Measurements from ENCODE around the gene PLXNA1. TPM values are rescaled to one million over a fixed set of nuclear protein-coding genes. Genes with fewer than 3 reads are reported as not detected.

PLXNA1 gene
- total and polyA plus RNA-seq, 2 of the 8 experiments (the other 6 are each of a cell fraction or from before 2014, with no cell fraction given): 47.5 to 54.9 TPM

DNA sequence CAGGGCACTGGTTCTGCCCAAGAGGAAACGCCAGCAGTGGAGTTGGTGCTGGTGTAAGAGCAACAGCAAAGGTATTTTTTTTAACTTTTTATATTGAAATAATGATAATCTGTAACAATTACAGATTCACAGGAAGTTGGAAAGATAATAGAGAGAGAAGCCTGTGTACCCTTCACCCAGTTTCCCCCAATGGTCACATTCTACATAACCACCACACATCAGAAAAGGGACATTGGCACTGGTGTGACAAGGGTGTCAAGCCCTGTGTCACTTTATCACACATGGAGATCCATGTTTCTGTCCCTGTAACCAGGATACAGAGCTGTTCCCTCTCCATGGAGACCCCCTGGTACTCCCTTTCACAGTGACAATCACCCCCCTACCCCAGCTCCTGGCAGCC, 9.1 kb upstream of the PLXNA1 start:
- FAIRE-seq: no peak
- Histone ChIP-seq H4K8ac (ENCODE audit: extremely low read depth, insufficient read depth, low read length) (no peak overlapping the region), H3K56ac (replicated peaks; ENCODE audit: insufficient read length, low read depth, low read length) (no peak overlapping the region), H3K4me2 (ENCODE audit: insufficient read depth in 1 of 2, low read depth in 2 of 2, low read length in 2 of 2) (no peak overlapping the region), H4K91ac (replicated peaks; ENCODE audit: insufficient read length, low read length) (no peak overlapping the region), H3K79me2 (ENCODE audit: control insufficient read depth in 1 of 2, insufficient read depth in 2 of 2, low read length in 2 of 2) (no peaks in the 10 kb centered on the region), H3K14ac (ENCODE audit: insufficient read length) (no peak overlapping the region), H3K23ac (ENCODE audit: insufficient read length) (no peak overlapping the region), H4K5ac (ENCODE audit: insufficient read length, low read depth, low read length) (no peak overlapping the region), H3K4me3 (ENCODE audit: extremely low read depth in 1 of 4, insufficient read depth in 2 of 4, low read depth in 3 of 4, low read length in 4 of 4) (no peak overlapping the region), H3K9me3 (ENCODE audit: insufficient read depth in 2 of 2, low read depth in 1 of 2, low read length in 1 of 2) (peaks cover 2 to 8% of the 10 kb centered on the region in 2 experiments; a peak in 2 of 4 replicates), H3K27ac (ENCODE audit: low read depth, low read length) (no peak overlapping the region), H3K4ac (replicated peaks; ENCODE audit: insufficient read length, low read depth, low read length) (no peak overlapping the region), H4K20me1 (replicated peaks in 1 of 2; ENCODE audit: control insufficient read depth in 1 of 2, insufficient read depth in 2 of 2, low read length in 2 of 2) (peaks cover 0 to 4% of the 10 kb centered on the region in 2 experiments), H3K9ac (replicated peaks in 1 of 4; ENCODE audit: extremely low read depth in 1 of 4, low read depth in 3 of 4, low read length in 3 of 4) (no peak overlapping the region), H2AK5ac (ENCODE audit: low read depth, low read length) (no peak overlapping the region), H2BK20ac (ENCODE audit: low read length) (no peak overlapping the region), H3K79me1 (ENCODE audit: low read depth, low read length) (0 out of 2 replicates have a peak, but pooled peaks cover 3% of the 10 kb centered on the region), H3K23me2 (ENCODE audit: low read depth, low read length) (peaks cover 5% of the 10 kb centered on the region), H3K18ac (ENCODE audit: extremely low read depth, low read length) (no peak overlapping the region), H2BK12ac (ENCODE audit: low read depth, low read length) (no peak overlapping the region), H3K4me1 (replicated peaks in 1 of 4; ENCODE audit: control insufficient read depth in 3 of 4, insufficient read depth in 4 of 4, low read length in 3 of 4) (peaks cover 2 to 10% (median 5%) of the 10 kb centered on the region in 4 experiments; a peak in 4 of 7 replicates), H2BK15ac (ENCODE audit: low read length) (no peak overlapping the region), H2BK5ac (ENCODE audit: low read depth, low read length) (no peak overlapping the region), H2AFZ (ENCODE audit: low read length) (no peak overlapping the region), H3K36me3 (ENCODE audit: control insufficient read depth in 2 of 4, insufficient read depth in 4 of 4, low read length in 3 of 4) (no peaks in the 10 kb centered on the region; a peak in 1 of 8 replicates), H3K27me3 (replicated peaks in 1 of 4; ENCODE audit: control insufficient read depth in 3 of 4, extremely low read depth in 1 of 4, insufficient read depth in 3 of 4, low read length in 3 of 4) (no peaks in the 10 kb centered on the region), H2BK120ac (replicated peaks; ENCODE audit: low read depth, low read length) (no peak overlapping the region)
- whole genome bisulfite sequencing, 2 experiments (ENCODE audit: extremely low coverage in 1 of 2, insufficient coverage in 1 of 2, insufficient read length in 1 of 2, insufficient replicate concordance in 2 of 2, low coverage in 1 of 2, low lambda C conversion rate in 2 of 2, missing lambda C conversion rate in 1 of 2): 92% methylated on average over 1 of the region's 1 CpG; no CpG with 5 or more reads in 1 of the 2 experiments
- ChIA-PET CTCF (ENCODE audit: partially characterized antibody) (interaction anchor here (0.6 to 3.5 kb wide), 15 partner anchors 8 to 574 kb away, joined by 3 to 21 read pairs (median 3); partner anchors contain the start of gene PLXNA1), POLR2A (ENCODE audit: partially characterized antibody) (interaction anchor here (1.3 kb wide), 1 partner anchor 11 kb away, joined by 3 read pairs; no protein-coding TSS in a partner anchor)
- no peak for DNase-seq (ENCODE audit: low read depth in 1 of 2, low spot score in 2 of 2)
- TF ChIP-seq TAF7 (optimal IDR thresholded peaks at IDR 0.05; ENCODE audit: borderline replicate concordance, low read depth, low read length): no peak
- TF ChIP-seq FOSL1 (IDR thresholded peaks at IDR 0.05; ENCODE audit: insufficient read depth, low read depth, low read length): no peak
- TF ChIP-seq KDM4A (IDR thresholded peaks at IDR 0.05; ENCODE audit: low read depth, low read length, severe bottlenecking): no peak
- TF ChIP-seq RNF2 (IDR thresholded peaks at IDR 0.05; ENCODE audit: borderline replicate concordance, low read depth, low read length, missing control alignments, poor library complexity, severe bottlenecking): no peak
- TF ChIP-seq, protein P1, sequence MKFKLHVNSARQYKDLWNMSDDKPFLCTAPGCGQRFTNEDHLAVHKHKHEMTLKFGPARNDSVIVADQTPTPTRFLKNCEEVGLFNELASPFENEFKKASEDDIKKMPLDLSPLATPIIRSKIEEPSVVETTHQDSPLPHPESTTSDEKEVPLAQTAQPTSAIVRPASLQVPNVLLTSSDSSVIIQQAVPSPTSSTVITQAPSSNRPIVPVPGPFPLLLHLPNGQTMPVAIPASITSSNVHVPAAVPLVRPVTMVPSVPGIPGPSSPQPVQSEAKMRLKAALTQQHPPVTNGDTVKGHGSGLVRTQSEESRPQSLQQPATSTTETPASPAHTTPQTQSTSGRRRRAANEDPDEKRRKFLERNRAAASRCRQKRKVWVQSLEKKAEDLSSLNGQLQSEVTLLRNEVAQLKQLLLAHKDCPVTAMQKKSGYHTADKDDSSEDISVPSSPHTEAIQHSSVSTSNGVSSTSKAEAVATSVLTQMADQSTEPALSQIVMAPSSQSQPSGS (IDR thresholded peaks at IDR 0.05; ENCODE audit: low read length): no peak
- TF ChIP-seq, protein P2, sequence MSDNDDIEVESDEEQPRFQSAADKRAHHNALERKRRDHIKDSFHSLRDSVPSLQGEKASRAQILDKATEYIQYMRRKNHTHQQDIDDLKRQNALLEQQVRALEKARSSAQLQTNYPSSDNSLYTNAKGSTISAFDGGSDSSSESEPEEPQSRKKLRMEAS (IDR thresholded peaks at IDR 0.05): no peak
- TF ChIP-seq HDAC2 (IDR thresholded peaks at IDR 0.05; ENCODE audit: borderline replicate concordance in 1 of 2, low read depth in 2 of 2, low read length in 2 of 2): no peak
- no peak for TF ChIP-seq SP4 (IDR thresholded peaks at IDR 0.05; ENCODE audit: low read length)
- no peak for TF ChIP-seq CBX8 (IDR thresholded peaks at IDR 0.05; ENCODE audit: borderline replicate concordance, low read depth, low read length)
- no peak for TF ChIP-seq ASH2L (IDR thresholded peaks at IDR 0.05; ENCODE audit: low read length)

All from H1 (cell line).